ENCODE measurements around the gene SFTPA2. TPM values are rescaled to one million over a fixed set of nuclear protein-coding genes. Genes with fewer than 3 reads are reported as not detected.
"Not testable (repeated sequence)": the region's sequence is repeated elsewhere in the genome, so short reads cannot be mapped to it uniquely, and the experiment has no call there.

The SFTPA2 gene
- total RNA-seq, 1 donor, result not detected

DNA sequence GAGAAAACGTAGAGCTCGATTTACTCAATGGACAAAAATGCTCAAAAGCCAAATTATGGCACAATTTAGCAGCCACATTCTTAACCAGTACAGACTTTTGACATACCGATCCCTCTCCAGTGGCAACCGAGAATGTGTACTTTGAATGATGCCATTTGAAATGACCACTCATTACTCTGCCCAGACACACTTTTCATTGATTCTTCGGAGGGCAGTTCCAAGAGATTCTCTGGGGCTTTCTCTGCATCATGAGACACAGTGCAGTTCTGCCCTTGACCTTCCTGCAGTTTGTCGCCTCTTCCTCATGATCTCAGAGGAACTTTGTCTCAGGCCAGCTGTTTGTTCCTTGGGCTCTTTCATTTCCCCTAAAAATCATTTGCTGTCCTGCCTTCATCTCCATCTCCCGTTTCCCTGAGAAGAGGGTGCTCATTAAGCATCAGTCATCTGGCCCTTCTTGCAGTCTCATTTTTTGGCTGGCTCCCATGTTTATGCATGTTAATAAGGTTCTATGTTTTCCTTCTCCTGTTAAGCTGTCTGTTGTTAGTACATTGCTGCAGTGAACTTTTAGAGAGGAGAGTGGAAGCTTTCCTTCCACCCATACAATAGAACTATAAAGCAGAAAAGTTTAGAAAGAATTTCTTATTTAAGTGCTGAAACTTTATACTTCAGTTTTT lies 43.5 kb downstream of the SFTPA2 start:
- not testable (repeated sequence) for DNase-seq (ENCODE audit: low read depth in 2 of 3, low spot score in 2 of 3)

- DNase-seq (ENCODE audit: low read depth in 2 of 3, low spot score in 2 of 3), result not testable (repeated sequence)
Measured at GRCh38 chr10:79511891-79512583, 48.2 kb downstream of the SFTPA2 start, which contains the start of gene EIF5AL1. TSS of gene EIF5AL1 (plus strand) at chr10:79512533. CDS start at chr10:79512650, 117 bp downstream.

- not testable (repeated sequence) for DNase-seq (ENCODE audit: low read depth in 2 of 3, low spot score in 2 of 3)
Measured at GRCh38 chr10:79509934-79510508, 50.2 kb downstream of the SFTPA2 start.

DNA sequence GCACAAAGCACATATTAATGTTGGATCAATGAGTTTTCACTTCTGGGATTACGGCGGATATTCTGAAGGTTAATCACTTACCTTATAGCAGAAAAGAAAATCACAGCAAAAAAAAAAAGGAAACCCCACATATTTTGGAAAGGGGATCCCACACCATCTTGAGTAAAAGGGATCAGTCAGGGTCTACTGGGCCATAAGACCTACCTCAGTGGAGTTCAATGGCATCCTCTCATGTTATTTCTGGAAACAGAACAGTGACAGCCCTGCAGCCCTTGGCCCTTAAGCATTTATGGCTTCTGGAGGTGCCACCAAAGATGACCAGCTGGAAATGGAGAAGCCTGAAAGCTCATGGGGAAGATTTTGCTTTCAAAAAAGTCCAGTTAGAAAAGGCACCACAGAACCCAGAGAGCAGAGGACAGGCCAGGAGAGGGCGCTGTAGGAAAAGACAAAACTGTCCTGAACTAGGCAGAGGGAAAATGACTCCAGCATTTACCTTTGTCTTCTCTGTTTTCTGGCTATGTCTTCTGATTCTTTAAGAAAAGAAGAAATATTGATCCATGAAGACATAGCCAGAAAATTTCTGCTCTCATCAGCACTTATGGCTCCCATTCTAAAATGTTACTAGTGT lies 50.8 kb downstream of the SFTPA2 start:
- not testable (repeated sequence) for DNase-seq (ENCODE audit: low read depth in 2 of 3, low spot score in 2 of 3)

GRCh38 chr10:79508245-79508644 lies 52.0 kb downstream of the SFTPA2 start:
- not testable (repeated sequence) for DNase-seq (ENCODE audit: low read depth in 2 of 3, low spot score in 2 of 3)

GRCh38 chr10:79507440-79508167 lies 52.6 kb downstream of the SFTPA2 start:
- no peak for DNase-seq (ENCODE audit: low read depth in 2 of 3, low spot score in 2 of 3)

Small RNA genes within 50 kb of the gene (small RNA-seq; reads per million reads assigned to genes)
- gene BX248123.2 (not detected), gene RPS12P18 (not detected)

Other genes with a start within 250 kb of the SFTPA2 start
- gene PPIF, start 212.9 kb downstream of the SFTPA2 start, total RNA-seq, result 38.8 TPM
- 2.2 TPM for gene ZCCHC24, start 114.8 kb downstream of the SFTPA2 start, total RNA-seq
- gene EIF5AL1, start 47.9 kb downstream of the SFTPA2 start, total RNA-seq, result 0.27 TPM
- gene SFTPA1, start 50.5 kb upstream of the SFTPA2 start, total RNA-seq, result not detected
- 1.6 TPM for gene NUTM2B, start 142.8 kb upstream of the SFTPA2 start, total RNA-seq

Measured in hematopoietic multipotent progenitor cell (in vitro differentiated cells).